Erythroblast (primary cell): ENCODE results near the gene SAFB2.

Experiments
- GATA1 ChIP-seq: IDR thresholded peaks from 2 replicates; pipeline ENCODE4 v1.6.1; 2011; ENCODE audit warnings: low read depth, mild to moderate bottlenecking, control low read depth, low read length, moderate library complexity
- POLR2A ChIP-seq: IDR thresholded peaks from 2 replicates; pipeline ENCODE4 v1.6.1; 2011; ENCODE audit warnings: mild to moderate bottlenecking, low read length

- no peak for TF ChIP-seq POLR2A
- TF ChIP-seq GATA1: no peak
Observed at GRCh38 chr19:5563008-5563431, 59.6 kb downstream of the SAFB2 start.
